Effector memory CD4-positive, alpha-beta T cell (primary cell): ENCODE results near the gene PLTP.
"Not testable (repeated sequence)": the region's sequence is repeated elsewhere in the genome, so short reads cannot be mapped to it uniquely, and the experiment has no call there.

ENCODE experiments used
- DNase-seq, 3 donors: peaks; one replicate each; pipeline ENCODE4 v3.0.0-alpha.2; 2020
- H3K27ac ChIP-seq: 2 replicates; pipeline ENCODE4 v1.7.0; 2013; ENCODE audit warnings: mild to moderate bottlenecking, low read length, moderate library complexity; ENCODE audit not compliant: insufficient read depth, poor library complexity, severe bottlenecking
- H3K27me3 ChIP-seq: replicated peaks from 2 replicates; pipeline ENCODE4 v1.7.0; 2013; ENCODE audit warnings: mild to moderate bottlenecking, low read length; ENCODE audit not compliant: insufficient read depth, control insufficient read depth, poor library complexity, severe bottlenecking
- H3K36me3 ChIP-seq: 2 replicates; pipeline ENCODE4 v1.7.0; 2013; ENCODE audit warnings: mild to moderate bottlenecking, low read length, moderate library complexity; ENCODE audit not compliant: control insufficient read depth, insufficient read depth
- H3K4me1 ChIP-seq: 2 replicates; pipeline ENCODE4 v1.7.0; 2013; ENCODE audit warnings: low read length, mild to moderate bottlenecking; ENCODE audit not compliant: control insufficient read depth, insufficient read depth, poor library complexity, severe bottlenecking
- H3K4me3 ChIP-seq: 2 replicates; pipeline ENCODE4 v1.7.0; 2013; ENCODE audit warnings: low read length, low read depth, mild to moderate bottlenecking; ENCODE audit not compliant: insufficient read depth, poor library complexity, severe bottlenecking
- H3K9me3 ChIP-seq: 2 replicates; pipeline ENCODE4 v1.7.0; 2013; ENCODE audit warnings: mild to moderate bottlenecking, low read length, moderate library complexity; ENCODE audit not compliant: control insufficient read depth
- total RNA-seq, 3 donors: gene quantifications; one replicate each; lab custom pipeline; 2026; lab: John Stamatoyannopoulos, UW

The PLTP gene, protein sequence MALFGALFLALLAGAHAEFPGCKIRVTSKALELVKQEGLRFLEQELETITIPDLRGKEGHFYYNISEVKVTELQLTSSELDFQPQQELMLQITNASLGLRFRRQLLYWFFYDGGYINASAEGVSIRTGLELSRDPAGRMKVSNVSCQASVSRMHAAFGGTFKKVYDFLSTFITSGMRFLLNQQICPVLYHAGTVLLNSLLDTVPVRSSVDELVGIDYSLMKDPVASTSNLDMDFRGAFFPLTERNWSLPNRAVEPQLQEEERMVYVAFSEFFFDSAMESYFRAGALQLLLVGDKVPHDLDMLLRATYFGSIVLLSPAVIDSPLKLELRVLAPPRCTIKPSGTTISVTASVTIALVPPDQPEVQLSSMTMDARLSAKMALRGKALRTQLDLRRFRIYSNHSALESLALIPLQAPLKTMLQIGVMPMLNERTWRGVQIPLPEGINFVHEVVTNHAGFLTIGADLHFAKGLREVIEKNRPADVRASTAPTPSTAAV
- total RNA-seq: 0.17 to 0.77 (median 0.35) reads per million in 3 donors

DNA sequence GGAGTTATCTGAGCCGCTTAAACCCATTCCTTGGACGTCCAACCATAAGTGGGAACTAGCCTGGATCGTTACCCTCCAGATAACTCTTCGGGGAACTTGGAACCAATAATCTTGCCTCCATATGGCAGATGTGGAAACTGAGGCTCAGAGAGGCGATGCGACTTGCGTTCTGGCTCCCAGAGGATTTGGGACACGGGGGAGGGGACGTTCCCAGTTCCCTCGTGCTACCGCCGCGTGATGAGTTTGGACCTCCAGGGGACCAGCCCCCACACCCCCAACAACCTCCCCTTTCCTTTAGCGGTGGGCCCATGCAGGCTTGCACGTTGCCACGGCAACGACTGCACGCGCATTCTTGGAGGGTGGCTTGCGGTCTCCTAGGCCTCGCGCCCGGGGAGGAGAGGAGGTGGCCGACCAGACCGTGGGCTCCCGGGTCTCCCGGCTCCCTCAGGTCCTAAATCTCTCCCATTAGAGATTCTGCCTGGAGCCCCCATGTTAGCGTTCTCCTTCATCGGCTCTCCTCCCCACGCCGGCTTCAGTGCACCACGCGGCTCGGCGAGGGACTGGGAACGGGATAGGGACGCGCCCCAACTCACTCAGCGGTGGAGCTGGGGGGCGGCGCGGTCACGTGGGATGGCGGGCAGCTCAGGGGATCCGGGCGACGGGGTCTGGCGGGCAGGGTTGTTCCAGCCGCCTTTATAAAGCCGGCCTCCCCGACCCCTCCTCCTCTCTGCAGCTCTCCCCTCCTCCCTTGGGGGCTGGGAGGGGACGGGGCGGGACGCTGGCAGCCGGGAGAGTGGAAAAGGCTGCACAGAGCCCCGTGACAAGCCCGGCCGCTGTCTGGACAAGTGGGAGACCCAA is at the start of gene PLTP:
Gene PLTP (minus strand): TSS at position 670 of the 858 bp plus-strand sequence. CDS start 703 bp downstream, outside the sequence.
- Histone ChIP-seq H3K4me1 (peaks cover 14% of the 10 kb centered on the region), H3K36me3 (no peaks in the 10 kb centered on the region), H3K27ac (no peak within 1 kb of the TSS), H3K9me3 (no peaks in the 10 kb centered on the region), H3K27me3 (no peaks in the 10 kb centered on the region), H3K4me3 (peak within 1 kb of the TSS; percentile 57)
- DNase-seq: peak in 2 of 3 donors; percentile 16 to 27

DNA sequence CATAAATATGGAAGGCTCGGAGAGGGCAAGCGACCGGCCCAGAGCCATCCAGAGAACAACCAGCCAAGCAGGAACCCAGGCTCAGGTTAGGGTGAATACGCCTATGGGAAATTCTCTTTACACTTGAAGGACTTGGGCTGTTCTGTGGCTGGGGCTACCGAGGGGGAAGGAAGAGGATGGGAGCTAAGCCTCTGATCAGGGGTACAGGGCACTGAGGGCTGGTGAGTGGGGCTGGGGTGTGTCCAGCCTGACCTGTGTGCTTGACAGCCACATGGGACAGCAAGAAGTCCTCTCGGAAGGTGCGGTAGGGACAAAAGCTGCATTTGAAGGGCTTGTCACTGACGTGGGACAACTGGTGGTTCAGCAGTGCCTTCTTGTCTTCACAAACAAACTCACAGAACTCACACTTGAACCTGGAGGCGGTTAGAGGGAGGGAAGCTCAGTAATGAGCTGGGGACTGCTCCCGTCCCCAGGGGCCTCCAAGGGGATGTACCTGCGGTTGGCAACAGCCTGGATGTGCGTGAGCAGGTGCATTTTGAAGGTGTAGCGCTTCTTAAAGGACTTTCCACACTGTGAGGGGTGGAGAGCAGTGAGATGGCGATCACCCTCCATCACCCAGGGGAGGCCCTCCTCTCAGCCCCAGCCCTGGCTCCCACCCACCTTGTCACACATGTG is 48.1 kb upstream of the PLTP start:
- no peak overlapping the region for H3K4me3 ChIP-seq

DNA sequence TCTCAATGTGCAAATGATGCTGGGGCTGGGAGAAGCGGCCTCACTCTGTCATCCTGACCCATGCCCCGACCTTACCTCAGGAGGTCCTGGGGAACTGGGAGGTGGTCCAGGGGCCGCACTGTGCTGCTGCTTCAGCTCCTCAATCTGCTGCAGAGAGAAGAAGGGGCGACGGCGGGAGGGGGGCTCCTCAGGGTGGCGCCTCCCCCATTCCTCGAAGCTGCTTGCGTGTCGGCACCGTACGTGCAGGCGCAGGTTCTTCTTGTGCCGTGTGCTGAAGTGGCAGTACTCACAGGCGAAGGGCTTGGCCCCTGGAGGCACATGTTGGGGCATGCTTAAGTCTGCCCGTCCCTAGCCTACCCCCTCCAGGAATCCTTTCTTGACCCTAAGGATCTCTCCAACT is 47.2 kb upstream of the PLTP start:
- Histone ChIP-seq H3K9me3 (no peaks in the 10 kb centered on the region), H3K27ac (no peak overlapping the region), H3K27me3 (no peaks in the 10 kb centered on the region), H3K36me3 (peaks cover 75% of the 10 kb centered on the region), H3K4me3 (no peak overlapping the region), H3K4me1 (no peaks in the 10 kb centered on the region)
- DNase-seq: no peak

More for the DNA sequence above, 48.1 kb upstream of the PLTP start:
- Histone ChIP-seq H3K27ac (no peak overlapping the region), H3K27me3 (no peaks in the 10 kb centered on the region), H3K4me1 (no peaks in the 10 kb centered on the region), H3K9me3 (no peaks in the 10 kb centered on the region), H3K36me3 (peaks cover 84% of the 10 kb centered on the region)
- no peak for DNase-seq

DNA sequence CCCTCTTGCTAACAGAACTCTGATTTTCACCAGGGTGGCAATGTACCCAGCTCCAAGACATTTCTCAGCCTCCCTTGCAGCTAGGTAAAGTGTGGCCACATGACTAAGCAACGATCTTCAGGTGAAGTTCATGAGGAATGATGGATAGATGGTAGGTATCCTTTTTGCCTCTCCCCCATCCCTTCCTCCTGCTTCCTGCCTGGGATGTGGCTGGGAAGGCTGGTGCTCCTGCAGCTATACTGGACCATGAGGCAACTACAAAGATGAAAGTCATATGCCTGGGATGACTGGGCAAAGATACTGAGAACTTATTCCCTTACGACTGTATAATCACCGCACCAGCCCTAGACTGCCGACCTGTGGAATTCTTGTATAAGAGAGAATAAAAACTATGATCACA is 46.6 kb upstream of the PLTP start:
- no peaks in the 10 kb centered on the region for H3K9me3 ChIP-seq
- H3K4me3 ChIP-seq: no peak overlapping the region
- H3K27ac ChIP-seq: no peak overlapping the region
- no peaks in the 10 kb centered on the region for H3K4me1 ChIP-seq
- no peaks in the 10 kb centered on the region for H3K27me3 ChIP-seq
- peaks cover 70% of the 10 kb centered on the region for H3K36me3 ChIP-seq
- no peak for DNase-seq

DNA sequence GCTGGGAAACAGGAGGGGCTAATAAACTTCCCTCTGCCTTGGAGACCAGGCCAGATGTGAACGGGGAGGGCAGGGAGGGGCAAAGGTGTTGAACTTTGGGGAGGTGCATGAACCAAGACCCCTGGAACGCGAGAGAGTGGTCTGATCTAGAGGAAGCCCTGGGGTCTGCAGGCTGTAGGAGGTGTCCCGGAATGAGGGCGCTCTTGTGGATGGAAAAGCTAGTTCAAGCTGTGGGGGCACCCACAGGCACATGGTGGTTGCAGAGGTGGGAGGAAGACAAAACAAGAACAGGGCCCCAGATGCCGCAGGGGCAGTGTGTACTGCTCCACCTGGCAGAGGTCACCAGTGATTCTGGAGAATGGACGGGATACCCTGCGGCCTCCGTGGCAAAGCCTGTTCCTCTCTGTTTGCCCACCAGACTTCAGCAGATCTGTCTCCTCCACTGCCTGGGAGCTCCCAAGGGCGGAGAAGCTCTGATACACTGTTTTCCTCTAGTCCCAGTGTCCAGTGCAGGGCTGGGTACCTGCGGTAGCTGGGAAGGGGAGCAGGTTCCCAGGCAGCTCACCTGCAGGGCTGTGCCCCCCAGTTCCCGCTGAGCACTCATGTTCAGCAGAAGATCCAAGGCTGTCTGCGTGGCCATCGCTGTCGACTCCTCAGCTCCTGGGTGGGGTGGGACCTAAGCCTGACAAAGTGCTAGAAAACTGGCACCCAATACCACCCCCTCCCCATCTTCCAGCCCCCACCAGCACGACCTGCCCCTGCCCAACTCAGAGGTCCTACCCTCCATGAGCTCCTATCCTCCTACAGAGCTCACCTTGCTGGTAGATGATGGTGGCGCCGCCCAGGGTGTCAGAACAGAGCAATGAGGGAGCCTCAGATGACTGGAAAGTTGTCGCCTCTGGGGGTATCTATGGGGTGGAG is 45.3 kb upstream of the PLTP start:
- no peaks in the 10 kb centered on the region for H3K27me3 ChIP-seq
- no peak for DNase-seq

DNA sequence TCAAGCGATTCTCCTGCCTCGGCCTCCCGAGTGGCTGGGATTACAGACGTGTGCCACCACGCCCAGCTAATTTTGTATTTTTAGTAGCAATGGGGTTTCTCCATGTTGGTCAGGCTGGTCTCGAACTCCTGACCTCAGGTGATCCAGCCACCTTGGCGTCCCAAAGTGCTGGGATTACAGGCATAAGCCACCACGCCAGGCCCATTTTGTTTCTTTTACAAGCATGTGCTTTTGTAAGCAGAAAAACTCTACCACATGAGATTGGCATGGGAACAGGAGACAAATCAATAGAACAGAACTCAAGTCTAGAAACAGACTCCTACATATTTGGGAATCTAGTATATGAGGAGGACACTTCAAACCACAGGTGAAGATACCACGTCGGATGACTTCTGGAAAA is 44.4 kb upstream of the PLTP start:
- peaks cover 66% of the 10 kb centered on the region for H3K36me3 ChIP-seq
- not testable (repeated sequence) for DNase-seq, H3K4me1 ChIP-seq, H3K4me3 ChIP-seq, H3K9me3 ChIP-seq, H3K27ac ChIP-seq, H3K27me3 ChIP-seq

More for the DNA sequence above, 45.3 kb upstream of the PLTP start:
- H3K4me1 ChIP-seq: no peaks in the 10 kb centered on the region
- no peak overlapping the region for H3K4me3 ChIP-seq
- no peak overlapping the region for H3K27ac ChIP-seq
- H3K9me3 ChIP-seq: no peaks in the 10 kb centered on the region
- peaks cover 66% of the 10 kb centered on the region for H3K36me3 ChIP-seq

DNA sequence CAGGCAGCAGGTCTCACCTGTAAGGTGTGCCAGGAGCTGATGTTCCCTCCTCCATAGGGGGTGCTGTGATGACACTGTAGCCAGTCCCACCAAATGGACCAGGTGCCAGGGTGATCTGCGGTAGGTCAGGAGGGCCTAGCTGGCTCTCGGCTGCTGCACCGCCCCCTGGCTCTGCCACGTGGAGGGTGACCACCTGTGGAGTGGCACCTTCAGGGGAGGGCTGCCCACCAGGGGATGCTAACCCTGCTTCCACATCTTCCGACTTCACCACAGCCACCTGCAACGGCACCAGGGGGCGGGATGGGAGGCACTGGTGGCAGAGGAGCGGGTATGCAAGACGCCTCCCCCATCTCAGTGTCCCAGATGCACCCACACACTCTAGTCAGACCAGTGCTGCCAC is 41.7 kb upstream of the PLTP start:
- H3K27ac ChIP-seq: no peak overlapping the region
- DNase-seq: no peak

DNA sequence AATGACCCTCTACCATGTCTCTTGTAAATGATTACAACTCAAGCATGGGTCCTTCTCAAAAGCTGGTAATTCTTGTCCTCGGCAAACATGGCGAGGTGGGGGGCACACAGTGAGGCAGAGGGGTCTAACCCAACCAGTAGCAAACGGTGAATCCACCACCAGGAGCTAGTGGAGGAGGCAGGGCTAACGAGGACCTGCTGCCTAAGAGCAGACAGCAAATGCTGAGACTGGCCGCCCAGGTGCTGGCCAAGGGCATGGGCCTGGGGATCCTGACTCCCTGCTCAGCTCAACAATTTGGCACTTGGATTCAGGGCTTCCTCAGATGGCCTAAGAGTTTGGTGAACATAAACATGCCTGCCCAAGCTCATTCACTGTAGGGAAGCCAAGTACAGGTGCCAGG is 40.9 kb upstream of the PLTP start:
- Histone ChIP-seq H3K27me3 (no peaks in the 10 kb centered on the region), H3K4me3 (no peak overlapping the region), H3K36me3 (peaks cover 63% of the 10 kb centered on the region), H3K9me3 (no peaks in the 10 kb centered on the region), H3K27ac (no peak overlapping the region), H3K4me1 (no peaks in the 10 kb centered on the region)
- no peak for DNase-seq

More for the DNA sequence above, 41.7 kb upstream of the PLTP start:
- Histone ChIP-seq H3K36me3 (peaks cover 63% of the 10 kb centered on the region), H3K9me3 (no peaks in the 10 kb centered on the region), H3K4me3 (no peak overlapping the region), H3K4me1 (no peaks in the 10 kb centered on the region), H3K27me3 (no peaks in the 10 kb centered on the region)
